Right lobe of liver (tissue), 4 donors: ENCODE results near the gene ANK2.

ENCODE experiments used
- CTCF ChIP-seq, 4 donors: fragments of 200-600 bp in 3 of 4; fragments of 450-650 bp in 1 of 4; IDR thresholded peaks; one replicate each; pipeline versions ENCODE4 v1.5.1 to v1.8.0; 2016 to 2022; ENCODE audit warnings: antibody characterized with exemption in 4 of 4, mild to moderate bottlenecking in 2 of 4
- POLR2A ChIP-seq: fragments of 450-650 bp; IDR thresholded peaks from one replicate; pipeline ENCODE4 v1.6.1; 2017; ENCODE audit warnings: antibody characterized with exemption, mild to moderate bottlenecking
- donor health status: DM: no; HTN: no; CAD: no.
- donor health status: DM: no; HTN: no; CAD: no.
- donor health status: DM: no; HTN: yes; CAD: no.

DNA sequence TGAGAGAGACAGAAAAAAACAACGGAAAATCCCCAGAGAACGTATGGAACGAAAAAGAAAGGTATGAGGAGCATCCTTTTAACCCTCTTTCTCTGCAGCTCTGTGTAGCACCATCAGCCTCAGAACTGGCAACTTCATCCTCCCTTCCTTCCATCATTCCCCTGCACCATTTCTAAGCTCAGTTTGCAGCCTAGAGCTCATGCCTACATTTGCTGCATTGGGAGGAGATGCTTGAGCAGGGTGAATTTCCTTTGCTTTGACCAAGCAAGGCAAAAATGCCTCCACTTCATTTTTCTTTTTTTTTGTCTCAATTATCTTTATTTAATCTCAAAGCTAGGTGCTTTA lies 67.9 kb downstream of the ANK2 start:
- TF ChIP-seq CTCF (IDR thresholded peaks at IDR 0.05) (no peak), POLR2A (no peak)
